Common myeloid progenitor, CD34-positive (primary cell): ENCODE data around the gene CDH18.

Experiments used
- CTCF ChIA-PET: fragments of 350-600 bp; sonication (Branson Sonifier 250); formaldehyde crosslinking; loops from one replicate; lab custom pipeline; 2021; ENCODE audit warnings: antibody characterized with exemption; lab: Charles Lee
- POLR2A ChIA-PET: fragments of 350-600 bp; sonication (Branson Sonifier 250); formaldehyde crosslinking; loops from one replicate; lab custom pipeline; 2021; ENCODE audit warnings: antibody characterized with exemption; lab: Charles Lee
- DNase-seq, 3 donors: peaks; one replicate each; pipeline versions ENCODE4 v3.0.0 to v3.0.0-alpha.2; 2013
- H3K27ac ChIP-seq, 2 experiments: 1 replicate in 1 of 2; 2 replicates in 1 of 2; pipeline ENCODE4 v1.7.0; 2013; ENCODE audit warnings: inconsistent platforms in 2 of 2, low read length in 2 of 2, mild to moderate bottlenecking in 2 of 2, low read depth in 1 of 2, moderate library complexity in 1 of 2; ENCODE audit not compliant: severe bottlenecking in 2 of 2, insufficient read depth in 1 of 2, poor library complexity in 1 of 2
- H3K27me3 ChIP-seq, 5 experiments: replicated peaks in 2 of 5; 1 replicate in 3 of 5; 2 replicates in 2 of 5; pipeline versions ENCODE4 v1.6.1 to v1.7.0; 2013; ENCODE audit warnings: low read length in 4 of 5, mild to moderate bottlenecking in 2 of 5, moderate library complexity in 2 of 5, inconsistent platforms in 1 of 5; ENCODE audit not compliant: insufficient read depth in 5 of 5, control insufficient read depth in 4 of 5
- H3K36me3 ChIP-seq, 4 experiments: 1 replicate in 2 of 4; 2 replicates in 2 of 4; pipeline versions ENCODE4 v1.6.1 to v1.7.0; 2013; ENCODE audit warnings: low read length in 3 of 4, control low read depth in 1 of 4, mild to moderate bottlenecking in 1 of 4; ENCODE audit not compliant: control insufficient read depth in 4 of 4, insufficient read depth in 4 of 4
- H3K4me1 ChIP-seq, 4 experiments: 1 replicate in 3 of 4; 2 replicates in 1 of 4; pipeline versions ENCODE4 v1.6.1 to v1.7.1; 2013; ENCODE audit warnings: low read length in 3 of 4, mild to moderate bottlenecking in 3 of 4, control low read depth in 1 of 4, inconsistent platforms in 1 of 4, moderate library complexity in 1 of 4; ENCODE audit not compliant: control insufficient read depth in 4 of 4, insufficient read depth in 4 of 4; ENCODE audit errors: control extremely low read depth in 1 of 4
- H3K4me3 ChIP-seq, 7 experiments: 1 replicate in 4 of 7; 2 replicates in 3 of 7; pipeline versions ENCODE4 v1.5.1 to v1.7.0; 2013; ENCODE audit warnings: mild to moderate bottlenecking in 7 of 7, low read length in 6 of 7, moderate library complexity in 6 of 7, inconsistent platforms in 2 of 7, low read depth in 2 of 7, control low read depth in 1 of 7; ENCODE audit not compliant: insufficient read depth in 4 of 7, control insufficient read depth in 1 of 7; ENCODE audit errors: extremely low read depth in 1 of 7
- H3K9me3 ChIP-seq, 5 experiments: 1 replicate in 4 of 5; 2 replicates in 1 of 5; pipeline versions ENCODE4 v1.6.1 to v1.7.1; 2013; ENCODE audit warnings: low read length in 4 of 5, mild to moderate bottlenecking in 2 of 5, inconsistent platforms in 1 of 5, low read depth in 1 of 5, moderate library complexity in 1 of 5; ENCODE audit not compliant: control insufficient read depth in 4 of 5, insufficient read depth in 2 of 5; ENCODE audit errors: control extremely low read depth in 1 of 5
- WGBS: methylation state at CpG from one replicate; pipeline ENCODE4 v1.1.5; 2013; ENCODE audit not compliant: insufficient coverage; 5-methylcytosine and 5-hydroxymethylcytosine counted together

The CDH18 gene

DNA sequence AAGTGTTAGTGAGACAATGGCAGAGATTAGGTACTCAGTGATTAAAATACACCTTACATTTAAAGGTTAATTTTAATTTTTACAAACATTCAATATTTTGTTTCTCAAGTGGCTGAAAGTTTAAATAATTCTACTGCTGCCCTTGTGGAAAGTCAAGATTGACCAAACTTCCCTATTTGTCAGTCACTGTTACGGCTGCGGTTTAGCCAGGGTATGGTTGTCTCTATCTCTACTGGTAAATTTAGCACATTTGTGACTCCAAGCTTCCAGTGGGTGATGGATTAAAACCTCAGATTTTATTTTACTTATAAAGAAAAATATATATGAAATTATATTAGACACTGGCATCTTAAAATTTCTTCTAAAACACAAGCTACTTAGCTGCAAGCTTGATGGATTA is 368.4 kb downstream of the CDH18 start:
- ChIA-PET CTCF (no interaction called here), POLR2A (no interaction called here)
- 29% methylated on average over 2 of the region's 2 CpGs for WGBS
- Histone ChIP-seq H3K27ac (no peak overlapping the region), H3K4me3 (no peak overlapping the region), H3K27me3 (no peaks in the 10 kb centered on the region), H3K4me1 (peaks cover 0 to 6% (median 2%) of the 10 kb centered on the region in 4 experiments), H3K36me3 (no peaks in the 10 kb centered on the region), H3K9me3 (no peaks in the 10 kb centered on the region)
- peak; percentile 6 to 79 (median 69) for DNase-seq

- Histone ChIP-seq H3K27ac (no peak overlapping the region), H3K27me3 (no peaks in the 10 kb centered on the region), H3K4me1 (peaks cover 0 to 6% (median 2%) of the 10 kb centered on the region in 4 experiments), H3K9me3 (no peaks in the 10 kb centered on the region), H3K36me3 (no peaks in the 10 kb centered on the region), H3K4me3 (no peak overlapping the region)
- ChIA-PET CTCF (no interaction called here), POLR2A (no interaction called here)
- WGBS = 100% methylated on average over 1 of the region's 4 CpGs
- no peak for DNase-seq
Observed at GRCh38 chr5:19616701-19617215, 371.2 kb downstream of the CDH18 start.

- Histone ChIP-seq H3K4me3 (no peak overlapping the region), H3K27me3 (no peaks in the 10 kb centered on the region), H3K9me3 (no peaks in the 10 kb centered on the region), H3K36me3 (no peaks in the 10 kb centered on the region), H3K27ac (no peak overlapping the region), H3K4me1 (peaks cover 0 to 6% (median 2%) of the 10 kb centered on the region in 4 experiments)
- POLR2A ChIA-PET = no interaction called here
- WGBS = no CpG with 5 or more reads among the region's 1 CpG
- DNase-seq = no peak
- CTCF ChIA-PET = no interaction called here
Observed at GRCh38 chr5:19615661-19616060, 372.3 kb downstream of the CDH18 start.

- DNase-seq = no peak
- WGBS = 100% methylated on average over 1 of the region's 4 CpGs
- CTCF ChIA-PET = no interaction called here
- no peaks in the 10 kb centered on the region for H3K9me3 ChIP-seq
- no peak overlapping the region for H3K27ac ChIP-seq
- H3K4me1 ChIP-seq = peaks cover 0 to 6% (median 2%) of the 10 kb centered on the region in 4 experiments
- H3K4me3 ChIP-seq = no peak overlapping the region
- H3K36me3 ChIP-seq = no peaks in the 10 kb centered on the region
- POLR2A ChIA-PET = no interaction called here
- H3K27me3 ChIP-seq = no peaks in the 10 kb centered on the region
Observed at GRCh38 chr5:19615071-19615470, 372.9 kb downstream of the CDH18 start.

- Histone ChIP-seq H3K9me3 (no peaks in the 10 kb centered on the region), H3K4me1 (no peaks in the 10 kb centered on the region), H3K27ac (no peak overlapping the region), H3K4me3 (no peak overlapping the region), H3K36me3 (no peaks in the 10 kb centered on the region), H3K27me3 (no peaks in the 10 kb centered on the region)
- WGBS = no CpG with 5 or more reads among the region's 1 CpG
- peak; percentile 13 to 40 (median 32) for DNase-seq
- ChIA-PET CTCF (interaction anchor here (0.5 to 2.2 kb wide), 4 partner anchors 39 to 1216 kb away, joined by 3 to 7 read pairs (median 4); no protein-coding TSS in a partner anchor), POLR2A (no interaction called here)
Observed at GRCh38 chr5:19608444-19609002, 379.5 kb downstream of the CDH18 start.

DNA sequence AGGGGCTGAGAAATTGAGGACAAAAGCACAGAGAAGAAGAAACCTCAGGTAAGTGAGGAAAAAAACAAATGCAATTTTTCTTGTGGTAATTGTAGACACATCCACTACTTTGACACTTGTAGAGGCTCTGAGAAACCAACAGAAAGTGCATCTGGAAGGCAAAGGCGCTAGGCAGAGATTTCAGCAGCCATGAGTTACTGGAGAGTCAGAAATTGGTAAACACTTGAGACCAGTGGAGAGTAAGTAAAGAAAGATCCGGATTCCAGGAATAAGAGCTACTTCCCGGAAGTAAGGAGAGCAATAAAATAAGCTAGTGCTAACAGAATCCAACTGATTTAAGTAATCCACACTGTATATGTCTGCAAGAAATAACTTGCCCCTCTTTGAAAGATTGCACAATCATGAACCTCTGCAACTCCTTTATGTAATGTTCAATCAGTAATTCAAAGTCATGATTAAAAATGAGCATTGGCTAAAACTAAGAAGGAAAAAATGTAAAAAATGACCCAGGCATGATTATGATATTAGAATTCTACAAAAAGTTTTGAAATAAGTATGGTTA is 382.1 kb downstream of the CDH18 start:
- no peaks in the 10 kb centered on the region for H3K27me3 ChIP-seq
- POLR2A ChIA-PET = no interaction called here
- DNase-seq = no peak
- CTCF ChIA-PET = no interaction called here
- WGBS = 100% methylated on average over 3 of the region's 3 CpGs
- no peak overlapping the region for H3K27ac ChIP-seq
- H3K4me1 ChIP-seq = no peaks in the 10 kb centered on the region
- H3K4me3 ChIP-seq = no peak overlapping the region
- no peaks in the 10 kb centered on the region for H3K36me3 ChIP-seq
- no peaks in the 10 kb centered on the region for H3K9me3 ChIP-seq

- Histone ChIP-seq H3K9me3 (peaks cover 0 to 3% (median 0%) of the 10 kb centered on the region in 5 experiments), H3K36me3 (no peaks in the 10 kb centered on the region), H3K27me3 (no peaks in the 10 kb centered on the region), H3K4me1 (no peaks in the 10 kb centered on the region), H3K4me3 (no peak overlapping the region), H3K27ac (no peak overlapping the region)
- DNase-seq = no peak
- ChIA-PET CTCF (no interaction called here), POLR2A (no interaction called here)
- WGBS = no CpG with 5 or more reads among the region's 2 CpGs
Observed at GRCh38 chr5:19584131-19584530, 403.9 kb downstream of the CDH18 start.
